ENCODE data around the gene GJC3.
"Not testable (repeated sequence)": the region's sequence is repeated elsewhere in the genome, so short reads cannot be mapped to it uniquely, and the experiment has no call there.

The GJC3 gene

GRCh38 chr7:99928994-99929729 lies at the start of gene GJC3:
GJC3 (minus strand) TSS chr7:99929620; CDS start chr7:99929620, 0 bp downstream.
- peak; percentile 49 for DNase-seq

DNA sequence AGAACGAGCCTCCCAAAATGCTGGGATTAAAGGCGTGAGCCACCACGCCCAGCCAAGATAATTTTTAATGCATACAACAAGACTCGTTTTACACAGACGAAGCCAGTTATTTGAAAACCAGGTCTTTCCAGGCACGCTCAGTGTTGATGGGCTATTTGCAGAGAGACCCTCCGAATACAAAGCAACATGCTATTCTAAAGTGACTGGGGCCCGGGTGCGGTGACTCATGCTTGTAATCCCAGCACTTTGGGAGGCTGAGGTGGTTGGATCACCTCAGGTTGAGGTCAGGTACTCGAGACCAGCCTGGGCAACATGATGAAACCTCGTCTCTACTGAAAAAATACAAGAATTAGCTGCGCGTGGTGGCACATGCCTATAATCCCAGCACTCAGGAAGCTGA lies 47.2 kb upstream of the GJC3 start:
- DNase-seq: no peak

DNA sequence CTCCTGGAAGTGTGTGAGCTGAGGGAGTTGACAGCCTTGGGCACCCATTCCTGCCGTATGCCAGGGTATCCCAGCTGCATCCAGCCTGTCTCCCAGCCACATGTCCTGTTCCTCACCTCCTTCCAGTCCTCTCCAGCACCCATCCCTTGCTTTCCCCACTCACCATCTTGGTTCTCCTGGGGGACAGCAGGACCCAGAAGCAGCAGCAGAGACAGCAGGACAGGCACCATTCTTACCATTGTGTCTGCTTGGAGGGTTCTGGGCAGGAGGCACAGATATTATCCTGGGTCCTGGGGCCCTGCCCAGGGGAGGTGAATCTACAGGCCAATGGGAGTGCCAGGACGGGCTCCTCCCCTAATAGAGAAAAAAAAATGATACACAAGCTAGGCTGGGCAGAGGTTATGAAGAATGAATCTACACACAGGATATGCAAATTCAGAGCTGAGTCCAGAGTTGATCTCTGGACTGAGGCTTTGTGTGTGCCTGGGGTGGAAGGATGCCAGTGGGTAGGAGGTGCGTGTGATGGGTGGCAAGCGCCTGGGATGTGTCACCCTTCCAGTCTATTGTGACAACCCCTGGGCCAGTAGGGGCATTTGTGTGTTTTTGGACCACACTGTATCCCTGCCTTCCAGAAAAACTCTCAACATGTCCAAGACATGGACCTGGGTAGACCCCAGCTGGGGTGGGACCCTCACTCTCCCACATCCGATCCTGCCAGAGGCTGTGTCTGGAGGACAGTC lies 46.5 kb upstream of the GJC3 start, which contains the start of gene AZGP1:
AZGP1 (minus strand) TSS at position 250 of the 740 bp plus-strand sequence; CDS start at position 239, 11 bp downstream.
- no peak for DNase-seq

GRCh38 chr7:99974681-99975080 lies 45.3 kb upstream of the GJC3 start:
- no peak for DNase-seq

- DNase-seq: not testable (repeated sequence)
Measured at GRCh38 chr7:99973817-99974216, 44.4 kb upstream of the GJC3 start.

DNA sequence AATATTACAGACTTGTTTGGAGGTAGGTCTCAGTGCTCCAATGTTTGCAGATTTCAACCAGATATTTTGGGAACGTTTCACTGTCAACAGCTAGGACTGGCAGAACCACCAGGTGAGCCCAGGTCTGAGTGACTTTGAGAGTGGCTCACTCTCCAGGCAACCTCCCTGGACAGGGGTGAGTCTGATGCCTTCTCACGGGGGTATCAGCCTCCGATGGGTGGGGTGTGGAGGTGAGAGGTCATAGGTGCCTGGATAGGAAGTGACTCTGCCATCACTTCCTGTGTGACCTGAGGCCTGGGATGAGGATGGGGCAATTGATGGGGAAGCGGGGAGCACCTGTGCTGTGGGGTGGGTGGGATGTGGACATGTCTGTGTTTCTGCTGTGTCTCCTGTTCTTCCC lies 41.8 kb upstream of the GJC3 start:
- no peak for DNase-seq

- not testable (repeated sequence) for DNase-seq
Measured at GRCh38 chr7:99969813-99970212, 40.4 kb upstream of the GJC3 start.

- no peak for DNase-seq
Measured at GRCh38 chr7:99969298-99969697, 39.9 kb upstream of the GJC3 start.

GRCh38 chr7:99958564-99959227 lies 29.3 kb upstream of the GJC3 start:
- no peak for DNase-seq

GRCh38 chr7:99955247-99955646 lies 25.8 kb upstream of the GJC3 start:
- DNase-seq: no peak

- DNase-seq: not testable (repeated sequence)
Measured at GRCh38 chr7:99954643-99955042, 25.2 kb upstream of the GJC3 start.

DNA sequence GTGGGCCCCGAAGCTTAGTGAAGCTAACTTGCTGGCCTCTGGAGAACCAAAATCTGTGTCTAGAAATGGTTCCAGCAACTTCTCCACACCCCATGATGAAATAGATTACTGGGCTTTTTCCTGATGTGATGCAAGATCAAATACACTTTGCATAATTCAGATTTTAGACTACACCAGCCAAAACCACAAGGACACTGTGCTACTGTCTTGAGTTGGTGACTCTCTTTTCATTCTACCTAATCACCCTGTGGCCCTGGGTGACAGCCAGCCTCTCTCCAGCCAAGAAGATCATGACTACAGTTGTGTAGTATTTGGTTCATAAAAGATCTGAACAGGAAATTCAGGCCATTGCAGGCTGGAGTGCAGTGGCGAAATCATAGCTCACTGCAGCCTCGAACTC lies 24.2 kb upstream of the GJC3 start:
- no peak for DNase-seq

DNA sequence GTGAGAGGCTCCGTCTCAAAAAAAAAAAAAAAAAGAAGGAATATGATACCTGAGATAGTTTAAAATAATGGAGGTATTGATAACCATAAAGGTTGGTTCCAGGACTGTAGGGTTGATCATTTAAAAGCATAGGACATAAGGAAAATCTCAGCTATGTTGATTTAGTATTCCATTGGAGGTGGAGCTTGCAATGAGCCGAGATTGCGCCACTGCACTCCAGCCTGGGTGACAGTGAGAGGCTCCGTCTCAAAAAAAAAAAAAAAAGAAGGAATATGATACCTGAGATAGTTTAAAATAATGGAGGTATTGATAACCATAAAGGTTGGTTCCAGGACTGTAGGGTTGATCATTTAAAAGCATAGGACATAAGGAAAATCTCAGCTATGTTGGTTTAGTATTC lies 23.2 kb upstream of the GJC3 start:
- DNase-seq: not testable (repeated sequence)

- not testable (repeated sequence) for DNase-seq
Measured at GRCh38 chr7:99950819-99951218, 21.4 kb upstream of the GJC3 start.

DNA sequence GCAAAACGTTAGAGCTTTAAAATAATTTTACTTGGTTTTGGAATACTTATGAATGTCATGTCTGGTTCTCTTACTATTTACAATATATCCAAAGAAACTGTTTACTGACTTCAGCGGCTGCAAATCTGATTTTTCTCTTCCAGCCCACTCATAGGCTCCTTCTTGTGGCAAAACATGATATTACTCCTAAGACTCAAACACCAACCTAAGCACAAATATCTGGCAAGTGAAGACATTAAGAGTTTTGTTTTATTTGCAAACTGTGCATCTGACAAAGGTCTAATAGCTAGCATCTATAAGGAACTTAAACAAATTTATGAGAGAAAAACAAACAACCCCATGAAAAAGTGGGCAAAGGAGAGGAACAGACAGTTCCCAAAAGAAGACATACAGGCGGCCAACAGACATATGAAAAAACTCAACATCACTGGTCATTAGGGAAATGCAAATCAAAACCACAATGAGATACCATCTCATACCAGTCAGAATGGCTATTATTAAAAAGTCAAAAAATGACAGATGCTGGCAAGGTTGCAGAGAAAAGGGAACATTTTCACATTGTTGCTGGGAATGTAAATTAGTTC lies 20.3 kb upstream of the GJC3 start:
- DNase-seq: peak; percentile 25

- DNase-seq: no peak
Measured at GRCh38 chr7:99947608-99948007, 18.2 kb upstream of the GJC3 start.

- DNase-seq: no peak
Measured at GRCh38 chr7:99944497-99945070, 15.2 kb upstream of the GJC3 start.

DNA sequence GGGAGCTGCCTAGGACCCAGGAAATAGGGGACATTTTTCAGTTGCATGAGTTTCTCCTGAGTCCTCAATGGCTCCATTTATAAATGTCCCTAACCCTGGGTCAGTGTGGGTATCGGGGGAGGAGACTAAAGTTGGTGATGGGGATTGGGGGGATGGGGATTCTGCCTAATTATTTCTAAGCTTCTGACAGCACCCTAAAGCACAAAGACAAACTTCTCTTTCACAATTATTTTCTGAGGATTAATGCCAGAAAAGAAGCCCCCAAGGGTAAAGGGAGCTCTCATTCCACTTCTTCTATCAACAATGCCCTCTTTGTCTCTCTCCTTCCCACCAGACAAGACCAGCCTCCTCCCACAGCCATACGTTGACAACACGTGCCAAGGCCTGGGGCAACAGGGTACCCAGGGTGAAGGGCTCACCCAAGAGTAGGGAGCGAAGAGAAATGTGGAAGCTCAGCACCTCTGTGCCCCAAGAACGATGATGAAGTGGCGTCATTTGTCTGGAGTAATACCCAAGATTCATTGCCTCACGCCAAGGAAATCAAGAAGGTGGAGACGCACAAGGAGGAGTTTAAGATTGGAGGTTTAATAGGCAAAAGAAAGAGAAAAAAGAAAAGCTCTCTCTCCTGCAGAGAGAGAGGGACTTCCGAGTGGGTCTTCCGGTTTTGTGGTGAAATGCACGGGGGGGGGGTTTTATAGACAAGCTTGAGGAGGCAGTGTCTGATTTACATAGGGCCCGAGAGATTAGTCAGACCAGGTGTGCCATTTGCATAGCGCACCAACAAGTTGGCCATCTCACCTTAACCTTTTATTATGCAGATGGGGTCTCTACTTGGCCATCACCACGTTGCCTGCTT lies 14.4 kb upstream of the GJC3 start:
- no peak for DNase-seq

DNA sequence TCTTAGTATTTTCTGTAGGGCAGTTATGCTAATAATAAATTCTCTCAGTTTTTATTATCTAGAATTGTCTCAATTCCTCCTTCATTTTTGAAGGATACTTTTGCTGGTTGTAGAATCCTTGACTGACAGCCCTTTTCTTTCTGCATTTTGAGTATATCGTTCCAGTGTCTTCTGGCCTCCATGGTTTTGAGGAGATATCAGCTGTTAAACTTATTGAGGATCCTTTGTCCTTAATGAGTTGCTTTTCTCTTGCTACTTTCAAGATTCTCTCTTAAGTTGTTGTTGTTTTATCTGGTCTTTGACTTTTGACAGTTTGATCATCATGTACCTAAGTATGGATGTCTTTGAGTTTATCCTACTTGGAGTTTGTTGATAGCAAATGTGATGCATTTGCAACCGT lies 8.9 kb upstream of the GJC3 start:
- DNase-seq: no peak

DNA sequence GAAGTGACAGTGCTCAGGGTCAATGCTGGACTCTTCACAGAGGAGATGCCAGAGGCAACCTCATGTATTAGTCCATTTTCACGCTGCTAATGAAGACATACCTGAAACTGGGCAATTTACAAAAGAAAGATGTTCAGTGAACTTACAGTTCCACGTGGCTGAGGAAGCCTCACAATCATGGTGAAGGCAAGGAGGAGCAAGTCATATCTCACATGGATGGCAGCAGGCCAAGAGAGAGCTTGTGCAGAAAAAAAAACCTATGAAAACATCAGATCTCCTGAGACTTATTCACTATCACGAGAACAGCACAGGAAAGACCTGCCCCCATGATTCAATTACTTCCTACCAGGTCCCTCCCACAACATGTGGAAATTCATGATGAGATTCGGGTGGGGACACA lies 5.6 kb upstream of the GJC3 start:
- not testable (repeated sequence) for DNase-seq

GRCh38 chr7:99930376-99930775 lies 956 bp upstream of the GJC3 start:
- DNase-seq: no peak

- no peak for DNase-seq
Measured at GRCh38 chr7:99929730-99930053, 272 bp upstream of the GJC3 start.
